GM12878 (cell line): ENCODE measurements around the gene KLF15. TPM values are rescaled to one million over a fixed set of nuclear protein-coding genes. Genes with fewer than 3 reads are reported as not detected.

Experiments
- ATAC-seq: fragments of 200-7000 bp; cut with Tn5 transposase; 3 replicates; pipeline ENCODE4 v1.9.1; 2020; ENCODE audit warnings: mild to moderate bottlenecking, moderate library complexity
- BruUV-seq: library from RNA; stranded (reverse); fragments of 400-500 nt; replicated peaks from 2 replicates; lab custom pipeline; 2021; lab: Mats Ljungman, UMichigan
- CTCF ChIA-PET: fragments of 300-600 bp; sonication (Branson Sonifier 250); formaldehyde crosslinking; extraction: SDS; loops from one replicate; lab custom pipeline; 2021; ENCODE audit warnings: inconsistent platforms; lab: Yijun Ruan, JAX
- POLR2A ChIA-PET: fragments of 350-600 bp; formaldehyde crosslinking; extraction: SDS; loops from one replicate; lab custom pipeline; 2021; ENCODE audit warnings: inconsistent platforms; lab: Charles Lee
- RAD21 ChIA-PET: fragments of 300-600 bp; sonication (Branson Sonifier 250); formaldehyde crosslinking; loops from one replicate; lab custom pipeline; 2023; ENCODE audit warnings: antibody characterized with exemption; ENCODE audit not compliant: unreplicated experiment; lab: Charles Lee
- SMC1A ChIA-PET: fragments of 300-600 bp; sonication (Branson Sonifier 250); formaldehyde crosslinking; loops from one replicate; lab custom pipeline; 2023; ENCODE audit not compliant: unreplicated experiment, uncharacterized antibody; lab: Charles Lee
- DNase-seq: peaks from one replicate; pipeline ENCODE4 v3.0.0-alpha.2; 2011; ENCODE audit warnings: low read depth, low spot score
- FAIRE-seq: peaks from 3 replicates; lab custom pipeline; 2011; peaks lifted over from hg19 to GRCh38; lab: Jason Lieb, UNC
- H2AFZ ChIP-seq: 2 replicates; pipeline ENCODE4 v1.6.0; 2011; ENCODE audit warnings: low read depth, low read length, control low read depth; ENCODE audit not compliant: control insufficient read depth
- H3K27ac ChIP-seq: 2 replicates; pipeline ENCODE4 v1.5.1; 2011; ENCODE audit warnings: control low read depth; ENCODE audit not compliant: control insufficient read depth, insufficient read depth
- H3K27me3 ChIP-seq, 2 experiments: replicated peaks in 1 of 2; 2 replicates each; pipeline versions ENCODE4 v1.6.0 to v1.6.1; 2011; ENCODE audit warnings: low read length in 1 of 2; ENCODE audit not compliant: control insufficient read depth in 2 of 2, insufficient read depth in 2 of 2
- H3K36me3 ChIP-seq, 2 experiments: 2 replicates each; pipeline ENCODE4 v1.5.1; 2011; ENCODE audit warnings: low read length in 1 of 2; ENCODE audit not compliant: control insufficient read depth in 2 of 2, insufficient read depth in 2 of 2
- H3K4me1 ChIP-seq: 2 replicates; pipeline ENCODE4 v1.6.1; 2011; ENCODE audit warnings: mild to moderate bottlenecking, low read length, moderate library complexity, mixed read lengths; ENCODE audit not compliant: control insufficient read depth, insufficient read depth
- H3K4me2 ChIP-seq: 2 replicates; pipeline ENCODE4 v1.6.0; 2011; ENCODE audit warnings: control low read depth; ENCODE audit not compliant: control insufficient read depth, insufficient read depth
- H3K4me3 ChIP-seq: fragments of 200-600 bp; sonication (generic); 2 replicates; pipeline ENCODE4 v1.5.1; 2016
- H3K79me2 ChIP-seq: 2 replicates; pipeline ENCODE4 v1.6.0; 2011; ENCODE audit warnings: low read length; ENCODE audit not compliant: control insufficient read depth, insufficient read depth
- H3K9ac ChIP-seq: 2 replicates; pipeline ENCODE4 v1.8.0; 2011; ENCODE audit warnings: low read length, control low read depth, mixed read lengths; ENCODE audit not compliant: control insufficient read depth, insufficient read depth
- H3K9me3 ChIP-seq: replicated peaks from 3 replicates; pipeline ENCODE4 v1.5.1; 2011; ENCODE audit warnings: mild to moderate bottlenecking, low read length; ENCODE audit not compliant: control insufficient read depth, insufficient read depth
- H4K20me1 ChIP-seq: 2 replicates; pipeline ENCODE4 v1.6.0; 2011; ENCODE audit not compliant: control insufficient read depth, insufficient read depth
- JUND ChIP-seq: IDR thresholded peaks from 2 replicates; pipeline ENCODE4 v1.6.1; 2012; ENCODE audit warnings: low read depth, mild to moderate bottlenecking, low read length, improper control_type of control experiment, moderate library complexity
- RUNX3 ChIP-seq: IDR thresholded peaks from 2 replicates; pipeline ENCODE4 v1.6.1; 2012; ENCODE audit warnings: low read length, inconsistent platforms
- ZBED1 ChIP-seq: IDR thresholded peaks from 2 replicates; pipeline ENCODE4 v1.6.1; 2016; ENCODE audit warnings: borderline replicate concordance
- ZBTB40 ChIP-seq: fragments of 450-650 bp; IDR thresholded peaks from 2 replicates; pipeline ENCODE4 v1.6.1; 2016; ENCODE audit warnings: mild to moderate bottlenecking, moderate library complexity, borderline replicate concordance
- whole genome bisulfite sequencing: methylation state at CpG from one replicate; pipeline ENCODE4 v1.1.6; 2016; ENCODE audit warnings: low lambda C conversion rate; ENCODE audit not compliant: insufficient replicate concordance, insufficient coverage; ENCODE audit errors: missing lambda C conversion rate; 5-methylcytosine and 5-hydroxymethylcytosine counted together
- in situ Hi-C: fragments of 300-500 bp; cut with MboI; formaldehyde crosslinking; loops from 9 replicates; pipeline ENCODE4 v1.14.3; 2018; ENCODE audit warnings: mixed read lengths
- intact Hi-C: fragments of 100-400 bp; cut with micrococcal nuclease; formaldehyde crosslinking; loops from one replicate; pipeline ENCODE4 v1.14.2; 2022; ENCODE audit not compliant: unreplicated experiment
- polyA plus RNA-seq, 11 experiments: library from polyadenylated mRNA; depleted of rRNA in 4 of 11; unstranded in 6 of 11; stranded (reverse) in 5 of 11; fragments of >200 nt; fragmentation: Nextera tagmentation in 4 of 11; fragmentation: Illumina TruSeq in 1 of 11; extraction: Ambion mirVana in 4 of 11; extraction: Trizol in 1 of 11; gene quantifications; 1 replicate in 1 of 11; 2 replicates in 10 of 11; pipeline versions ENCODE4 v1.2.1 to v1.2.3, GENCODE V29; 2011 to 2016; ENCODE audit warnings: inconsistent platforms in 2 of 11, missing spikeins in 2 of 11, low read depth in 1 of 11
- total RNA-seq, 4 experiments: library from RNA; depleted of rRNA in 3 of 4; stranded (reverse); fragments of >200 nt in 3 of 4; fragmentation: Illumina TruSeq in 1 of 4; extraction: Trizol in 1 of 4; gene quantifications; 2 replicates each; pipeline versions ENCODE4 v1.2.1 to v1.2.3, GENCODE V29; 2013 to 2021

The KLF15 gene
- total and polyA plus RNA-seq, 10 of the 15 experiments (the other 5 are each of a cell fraction or from before 2014, with no cell fraction given): 0.15 TPM; not detected in 9

DNA sequence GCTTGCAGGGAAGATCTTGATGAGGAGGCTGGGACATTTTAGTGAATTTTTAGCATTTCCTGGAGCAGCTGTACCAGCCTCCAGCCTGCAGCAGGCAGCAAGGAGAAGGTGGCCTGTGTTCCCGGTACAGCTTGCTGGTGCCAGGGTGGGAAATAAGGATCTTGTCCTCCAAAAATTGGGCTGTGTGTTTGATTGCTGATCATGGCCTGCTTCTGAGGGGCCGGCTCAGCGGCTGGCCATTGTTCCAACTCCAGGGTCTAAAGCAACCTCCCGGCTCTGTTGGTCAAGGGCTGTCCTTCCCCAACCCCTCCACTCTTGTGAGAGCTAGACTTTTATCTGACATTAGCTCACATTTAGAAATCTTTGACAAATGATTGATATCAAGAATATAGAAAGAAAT lies 42.5 kb upstream of the KLF15 start:
- RAD21 ChIA-PET: no interaction called here
- SMC1A ChIA-PET: interaction anchor here (1.6 kb wide), 1 partner anchor 72 kb away, joined by 4 read pairs; no protein-coding TSS in a partner anchor
- in situ Hi-C loops (loop anchor here (10.0 to 25.0 kb wide), 2 partner anchors 112 to 265 kb away; no protein-coding TSS in a partner anchor), intact Hi-C loops (no loop called here)
- DNase-seq: no peak
- Histone ChIP-seq H3K9me3 (peaks cover 3% of the 10 kb centered on the region; the same call in 1 of the 3 replicates), H3K79me2 (no peaks in the 10 kb centered on the region), H3K9ac (no peak overlapping the region), H2AFZ (no peak overlapping the region), H3K4me2 (no peak overlapping the region), H4K20me1 (no peaks in the 10 kb centered on the region), H3K4me3 (no peak overlapping the region), H3K27me3 (no peaks in the 10 kb centered on the region), H3K27ac (no peak overlapping the region), H3K36me3 (no peaks in the 10 kb centered on the region), H3K4me1 (peaks cover 8% of the 10 kb centered on the region; the same call in 1 of the 2 replicates)
- FAIRE-seq: no peak
- POLR2A ChIA-PET: no interaction called here
- no peak for ATAC-seq
- no peak for TF ChIP-seq RUNX3
- TF ChIP-seq ZBED1: no peak
- TF ChIP-seq ZBTB40: no peak
- no peak for TF ChIP-seq JUND
- CTCF ChIA-PET: no interaction called here
- WGBS: 99% methylated on average over 4 of the region's 4 CpGs
- no TSS peak for BruUV-seq
